ENCODE results near the gene ASCC3.

DNA sequence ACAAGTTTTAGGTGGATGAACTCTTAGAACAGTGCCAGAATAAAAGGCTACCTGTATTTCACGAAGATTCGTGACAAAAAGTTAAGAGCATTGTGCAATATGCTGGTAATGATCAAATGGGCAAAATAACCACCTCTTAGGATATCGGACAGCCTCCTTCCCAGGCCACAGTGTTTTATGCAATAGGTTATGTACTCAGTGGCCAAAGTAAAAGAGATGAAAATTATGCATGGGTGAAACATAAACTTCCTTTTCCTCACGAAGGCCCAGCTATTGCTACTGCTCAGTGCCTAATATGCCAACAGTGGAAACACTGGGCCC, 262.8 kb downstream of the ASCC3 start:
- TF ChIP-seq, protein P1, sequence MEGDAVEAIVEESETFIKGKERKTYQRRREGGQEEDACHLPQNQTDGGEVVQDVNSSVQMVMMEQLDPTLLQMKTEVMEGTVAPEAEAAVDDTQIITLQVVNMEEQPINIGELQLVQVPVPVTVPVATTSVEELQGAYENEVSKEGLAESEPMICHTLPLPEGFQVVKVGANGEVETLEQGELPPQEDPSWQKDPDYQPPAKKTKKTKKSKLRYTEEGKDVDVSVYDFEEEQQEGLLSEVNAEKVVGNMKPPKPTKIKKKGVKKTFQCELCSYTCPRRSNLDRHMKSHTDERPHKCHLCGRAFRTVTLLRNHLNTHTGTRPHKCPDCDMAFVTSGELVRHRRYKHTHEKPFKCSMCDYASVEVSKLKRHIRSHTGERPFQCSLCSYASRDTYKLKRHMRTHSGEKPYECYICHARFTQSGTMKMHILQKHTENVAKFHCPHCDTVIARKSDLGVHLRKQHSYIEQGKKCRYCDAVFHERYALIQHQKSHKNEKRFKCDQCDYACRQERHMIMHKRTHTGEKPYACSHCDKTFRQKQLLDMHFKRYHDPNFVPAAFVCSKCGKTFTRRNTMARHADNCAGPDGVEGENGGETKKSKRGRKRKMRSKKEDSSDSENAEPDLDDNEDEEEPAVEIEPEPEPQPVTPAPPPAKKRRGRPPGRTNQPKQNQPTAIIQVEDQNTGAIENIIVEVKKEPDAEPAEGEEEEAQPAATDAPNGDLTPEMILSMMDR (IDR thresholded peaks at IDR 0.05; ENCODE audit: poor library complexity) = no peak
- TF ChIP-seq EZH2phosphoT487 (IDR thresholded peaks at IDR 0.05; ENCODE audit: low read depth, severe bottlenecking, unreplicated experiment) = no peak

All from hepatocyte (in vitro differentiated cells).